GM10847 (cell line): ENCODE measurements around the gene MFSD11.

Source experiments
- POLR2A ChIP-seq: IDR thresholded peaks from 2 replicates; pipeline ENCODE4 v1.6.1; 2011; ENCODE audit not compliant: insufficient read length; ENCODE audit errors: extremely low read depth

MFSD11 gene

GRCh38 chr17:76721463-76721862 lies 16.5 kb upstream of the MFSD11 start:
- no peak for TF ChIP-seq POLR2A

GRCh38 chr17:76722279-76722678 lies 15.6 kb upstream of the MFSD11 start:
- no peak for TF ChIP-seq POLR2A

- no peak for TF ChIP-seq POLR2A
These were observed 14.1 kb upstream of the MFSD11 start for GRCh38 chr17:76723812-76724211.

GRCh38 chr17:76725580-76726230 lies 12.2 kb upstream of the MFSD11 start:
- TF ChIP-seq POLR2A, result no peak

- peak; percentile 30 for TF ChIP-seq POLR2A
These were observed 11.6 kb upstream of the MFSD11 start, which contains the start of gene JMJD6 for GRCh38 chr17:76726231-76726775. Gene JMJD6, minus strand, starts transcription at chr17:76726606. Its CDS starts 131 bp downstream, at chr17:76726475.

GRCh38 chr17:76726776-76727718 lies 10.9 kb upstream of the MFSD11 start, which contains the start of gene METTL23:
Gene METTL23, plus strand, starts transcription at chr17:76726839. Its CDS starts 2,872 bp downstream, at chr17:76729711.
- peak; percentile 55 for TF ChIP-seq POLR2A

- TF ChIP-seq POLR2A, result no peak
These were observed 10.0 kb upstream of the MFSD11 start for GRCh38 chr17:76727745-76728456.

GRCh38 chr17:76732734-76733617 lies 4.9 kb upstream of the MFSD11 start:
- no peak for TF ChIP-seq POLR2A

- no peak for TF ChIP-seq POLR2A
These were observed 4.3 kb upstream of the MFSD11 start for GRCh38 chr17:76733618-76733957.

GRCh38 chr17:76734080-76734840 lies 3.7 kb upstream of the MFSD11 start:
- TF ChIP-seq POLR2A, result no peak

- TF ChIP-seq POLR2A, result no peak
These were observed 2.9 kb upstream of the MFSD11 start for GRCh38 chr17:76735006-76735405.

GRCh38 chr17:76735586-76736348 lies 2.2 kb upstream of the MFSD11 start:
- no peak for TF ChIP-seq POLR2A
